SK-N-SH treated with all-trans-retinoic acid at 6 μM for 48 hours (cell line): ENCODE data around the gene FEM1A.

ENCODE experiments used
- CREB5 ChIP-seq: fragments of 250-450 bp; sonication (Bioruptor Pico); IDR thresholded peaks from 2 replicates; pipeline ENCODE4 v1.5.1; 2020; ENCODE audit warnings: low read depth, mild to moderate bottlenecking, moderate library complexity
- ISL1 ChIP-seq: fragments of 250-450 bp; sonication (Bioruptor Pico); IDR thresholded peaks from 2 replicates; pipeline ENCODE4 v2.1.2; 2022; ENCODE audit warnings: mild to moderate bottlenecking, moderate library complexity
- PATZ1 ChIP-seq: fragments of 250-450 bp; sonication (Bioruptor Pico); IDR thresholded peaks from 2 replicates; pipeline ENCODE4 v1.8.0; 2020; ENCODE audit warnings: mild to moderate bottlenecking, moderate library complexity, borderline replicate concordance
- SNAI2 ChIP-seq: fragments of 250-450 bp; sonication (Bioruptor Pico); IDR thresholded peaks from 2 replicates; pipeline ENCODE4 v1.5.0; 2020; ENCODE audit warnings: mild to moderate bottlenecking, moderate library complexity
- ZFP3 ChIP-seq: fragments of 250-450 bp; sonication (Bioruptor Pico); IDR thresholded peaks from 2 replicates; pipeline ENCODE4 v1.5.0; 2020; ENCODE audit warnings: mild to moderate bottlenecking, moderate library complexity
- ZFP30 ChIP-seq: fragments of 450-650 bp; formaldehyde crosslinking; IDR thresholded peaks from 2 replicates; pipeline ENCODE4 v1.5.0; 2022; ENCODE audit warnings: mild to moderate bottlenecking, moderate library complexity
- ZNF8 ChIP-seq: fragments of 450-650 bp; formaldehyde crosslinking; IDR thresholded peaks from 2 replicates; pipeline ENCODE4 v1.5.0; 2020; ENCODE audit warnings: mild to moderate bottlenecking, moderate library complexity
- TF ChIP-seq, protein P1 (sequence below): fragments of 250-450 bp; sonication (Bioruptor Pico); IDR thresholded peaks from 2 replicates; pipeline ENCODE4 v1.5.0; 2020; ENCODE audit warnings: mild to moderate bottlenecking, moderate library complexity

GRCh38 chr19:4847190-4847973 is 55.8 kb downstream of the FEM1A start:
- TF ChIP-seq CREB5 (CRISPR knock-in tag) (no peak), ZFP30 (CRISPR knock-in tag) (no peak), PATZ1 (no peak), SNAI2 (CRISPR knock-in tag) (no peak), ZFP3 (CRISPR knock-in tag) (no peak), ISL1 (CRISPR knock-in tag) (no peak), ZNF8 (CRISPR knock-in tag) (no peak)
- TF ChIP-seq, protein P1, sequence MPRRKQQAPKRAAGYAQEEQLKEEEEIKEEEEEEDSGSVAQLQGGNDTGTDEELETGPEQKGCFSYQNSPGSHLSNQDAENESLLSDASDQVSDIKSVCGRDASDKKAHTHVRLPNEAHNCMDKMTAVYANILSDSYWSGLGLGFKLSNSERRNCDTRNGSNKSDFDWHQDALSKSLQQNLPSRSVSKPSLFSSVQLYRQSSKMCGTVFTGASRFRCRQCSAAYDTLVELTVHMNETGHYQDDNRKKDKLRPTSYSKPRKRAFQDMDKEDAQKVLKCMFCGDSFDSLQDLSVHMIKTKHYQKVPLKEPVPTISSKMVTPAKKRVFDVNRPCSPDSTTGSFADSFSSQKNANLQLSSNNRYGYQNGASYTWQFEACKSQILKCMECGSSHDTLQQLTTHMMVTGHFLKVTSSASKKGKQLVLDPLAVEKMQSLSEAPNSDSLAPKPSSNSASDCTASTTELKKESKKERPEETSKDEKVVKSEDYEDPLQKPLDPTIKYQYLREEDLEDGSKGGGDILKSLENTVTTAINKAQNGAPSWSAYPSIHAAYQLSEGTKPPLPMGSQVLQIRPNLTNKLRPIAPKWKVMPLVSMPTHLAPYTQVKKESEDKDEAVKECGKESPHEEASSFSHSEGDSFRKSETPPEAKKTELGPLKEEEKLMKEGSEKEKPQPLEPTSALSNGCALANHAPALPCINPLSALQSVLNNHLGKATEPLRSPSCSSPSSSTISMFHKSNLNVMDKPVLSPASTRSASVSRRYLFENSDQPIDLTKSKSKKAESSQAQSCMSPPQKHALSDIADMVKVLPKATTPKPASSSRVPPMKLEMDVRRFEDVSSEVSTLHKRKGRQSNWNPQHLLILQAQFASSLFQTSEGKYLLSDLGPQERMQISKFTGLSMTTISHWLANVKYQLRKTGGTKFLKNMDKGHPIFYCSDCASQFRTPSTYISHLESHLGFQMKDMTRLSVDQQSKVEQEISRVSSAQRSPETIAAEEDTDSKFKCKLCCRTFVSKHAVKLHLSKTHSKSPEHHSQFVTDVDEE (CRISPR knock-in tag): no peak
